Measurements from ENCODE around the gene BABAM2.

BABAM2 gene

GRCh38 chr2:27852691-27853090 lies 37.8 kb upstream of the BABAM2 start:
- CTCF ChIA-PET = no interaction called here
- TF ChIP-seq ZNF384 (IDR thresholded peaks at IDR 0.05) = no peak
- TF ChIP-seq SUZ12 (IDR thresholded peaks at IDR 0.05) = no peak
- TF ChIP-seq BHLHE40 (IDR thresholded peaks at IDR 0.05; ENCODE audit: borderline replicate concordance) = no peak
- TF ChIP-seq NFRKB (IDR thresholded peaks at IDR 0.05) = no peak
- TF ChIP-seq FOXA1 (IDR thresholded peaks at IDR 0.05) = no peak
- no peak for TF ChIP-seq PKNOX1 (IDR thresholded peaks at IDR 0.05)
- TF ChIP-seq FOXK2 (IDR thresholded peaks at IDR 0.05) = no peak
- no peak for TF ChIP-seq L3MBTL2 (conservative IDR thresholded peaks at IDR 0.05)
- no peak for TF ChIP-seq SP1 (IDR thresholded peaks at IDR 0.05)
- no peak for TF ChIP-seq HDGF (IDR thresholded peaks at IDR 0.05; ENCODE audit: borderline replicate concordance)
- no peak for TF ChIP-seq CTBP1 (IDR thresholded peaks at IDR 0.05; ENCODE audit: borderline replicate concordance)
- no peak for TF ChIP-seq ELF4 (IDR thresholded peaks at IDR 0.05)
- no peak for TF ChIP-seq TARDBP (IDR thresholded peaks at IDR 0.05)
- no peak for TF ChIP-seq LEF1 (IDR thresholded peaks at IDR 0.05; ENCODE audit: borderline replicate concordance)
- TF ChIP-seq FOXM1 (IDR thresholded peaks at IDR 0.05; ENCODE audit: borderline replicate concordance) = no peak
- no peak for TF ChIP-seq ARNT (IDR thresholded peaks at IDR 0.05)
- POLR2A ChIA-PET = no interaction called here
- DNase-seq (ENCODE audit: extremely low spot score) = no peak

- TF ChIP-seq ELF4 (IDR thresholded peaks at IDR 0.05) (no peak), CTBP1 (IDR thresholded peaks at IDR 0.05; ENCODE audit: borderline replicate concordance) (no peak), L3MBTL2 (conservative IDR thresholded peaks at IDR 0.05) (no peak), ARNT (IDR thresholded peaks at IDR 0.05) (no peak), NFRKB (IDR thresholded peaks at IDR 0.05) (no peak), BHLHE40 (IDR thresholded peaks at IDR 0.05; ENCODE audit: borderline replicate concordance) (no peak), FOXK2 (IDR thresholded peaks at IDR 0.05) (no peak), TARDBP (IDR thresholded peaks at IDR 0.05) (no peak), FOXA1 (IDR thresholded peaks at IDR 0.05) (no peak), ZNF384 (IDR thresholded peaks at IDR 0.05) (no peak), PKNOX1 (IDR thresholded peaks at IDR 0.05) (no peak), SUZ12 (IDR thresholded peaks at IDR 0.05) (no peak), FOXM1 (IDR thresholded peaks at IDR 0.05; ENCODE audit: borderline replicate concordance) (no peak), SP1 (IDR thresholded peaks at IDR 0.05) (no peak), HDGF (IDR thresholded peaks at IDR 0.05; ENCODE audit: borderline replicate concordance) (no peak), LEF1 (IDR thresholded peaks at IDR 0.05; ENCODE audit: borderline replicate concordance) (no peak)
- no peak for DNase-seq (ENCODE audit: extremely low spot score)
- ChIA-PET POLR2A (no interaction called here), CTCF (no interaction called here)
Measured at GRCh38 chr2:27854229-27854862, 36.2 kb upstream of the BABAM2 start.

GRCh38 chr2:27855476-27855875 lies 35.1 kb upstream of the BABAM2 start:
- POLR2A ChIA-PET = no interaction called here
- no peak for TF ChIP-seq PKNOX1 (IDR thresholded peaks at IDR 0.05)
- no peak for TF ChIP-seq SUZ12 (IDR thresholded peaks at IDR 0.05)
- TF ChIP-seq BHLHE40 (IDR thresholded peaks at IDR 0.05; ENCODE audit: borderline replicate concordance) = no peak
- no peak for TF ChIP-seq HDGF (IDR thresholded peaks at IDR 0.05; ENCODE audit: borderline replicate concordance)
- CTCF ChIA-PET = no interaction called here
- no peak for DNase-seq (ENCODE audit: extremely low spot score)

- no peak for TF ChIP-seq CTBP1 (IDR thresholded peaks at IDR 0.05; ENCODE audit: borderline replicate concordance)
- TF ChIP-seq NFRKB (IDR thresholded peaks at IDR 0.05) = no peak
- no peak for TF ChIP-seq FOXA1 (IDR thresholded peaks at IDR 0.05)
- TF ChIP-seq BHLHE40 (IDR thresholded peaks at IDR 0.05; ENCODE audit: borderline replicate concordance) = no peak
- no peak for TF ChIP-seq SP1 (IDR thresholded peaks at IDR 0.05)
- no peak for TF ChIP-seq HDGF (IDR thresholded peaks at IDR 0.05; ENCODE audit: borderline replicate concordance)
- no peak for TF ChIP-seq PKNOX1 (IDR thresholded peaks at IDR 0.05)
- TF ChIP-seq ELF4 (IDR thresholded peaks at IDR 0.05) = no peak
- no peak for TF ChIP-seq ZNF384 (IDR thresholded peaks at IDR 0.05)
- TF ChIP-seq TARDBP (IDR thresholded peaks at IDR 0.05) = no peak
- no peak for TF ChIP-seq ARNT (IDR thresholded peaks at IDR 0.05)
- no peak for TF ChIP-seq L3MBTL2 (conservative IDR thresholded peaks at IDR 0.05)
- no peak for DNase-seq (ENCODE audit: extremely low spot score)
- ChIA-PET CTCF (no interaction called here), POLR2A (no interaction called here)
Measured at GRCh38 chr2:27856386-27856785, 34.1 kb upstream of the BABAM2 start.

GRCh38 chr2:27856956-27857355 lies 33.6 kb upstream of the BABAM2 start:
- no peak for DNase-seq (ENCODE audit: extremely low spot score)
- CTCF ChIA-PET = no interaction called here
- POLR2A ChIA-PET = no interaction called here
- TF ChIP-seq SUZ12 (IDR thresholded peaks at IDR 0.05) (no peak), PKNOX1 (IDR thresholded peaks at IDR 0.05) (no peak), FOXK2 (IDR thresholded peaks at IDR 0.05) (no peak), FOXM1 (IDR thresholded peaks at IDR 0.05; ENCODE audit: borderline replicate concordance) (no peak), CTBP1 (IDR thresholded peaks at IDR 0.05; ENCODE audit: borderline replicate concordance) (no peak), L3MBTL2 (conservative IDR thresholded peaks at IDR 0.05) (no peak), SP1 (IDR thresholded peaks at IDR 0.05) (no peak), ARNT (IDR thresholded peaks at IDR 0.05) (no peak), HDGF (IDR thresholded peaks at IDR 0.05; ENCODE audit: borderline replicate concordance) (no peak), NFRKB (IDR thresholded peaks at IDR 0.05) (no peak), ZNF384 (IDR thresholded peaks at IDR 0.05) (no peak), BHLHE40 (IDR thresholded peaks at IDR 0.05; ENCODE audit: borderline replicate concordance) (no peak)

Measured in HEK293T (cell line).